HCT116 (cell line): ENCODE data around the gene RAP1GAP2. TPM values are rescaled to one million over a fixed set of nuclear protein-coding genes. Genes with fewer than 3 reads are reported as not detected.

Experiments
- ATAC-seq: fragments of 200-7000 bp; cut with Tn5 transposase; 2 replicates; pipeline ENCODE4 v1.9.1; 2020; ENCODE audit warnings: mild to moderate bottlenecking, moderate library complexity
- BruUV-seq: library from RNA; stranded (reverse); fragments of 400-500 nt; replicated peaks from 2 replicates; lab custom pipeline; 2021; lab: Mats Ljungman, UMichigan
- CTCF ChIA-PET: fragments of 300-600 bp; sonication (Branson Sonifier 250); formaldehyde crosslinking; loops from one replicate; lab custom pipeline; 2021; ENCODE audit warnings: antibody characterized with exemption; lab: Charles Lee
- POLR2A ChIA-PET: fragments of 300-600, 350-600 bp; sonication (Branson Sonifier 250); formaldehyde crosslinking; loops from one replicate; lab custom pipeline; 2021; ENCODE audit warnings: antibody characterized with exemption; lab: Charles Lee
- RAD21 ChIA-PET, 2 experiments: fragments of 300-600 bp; sonication (Branson Sonifier 250); formaldehyde crosslinking; loops; one replicate each; lab custom pipeline; 2023; ENCODE audit warnings: low total read pairs in 2 of 2; ENCODE audit not compliant: uncharacterized antibody in 2 of 2, unreplicated experiment in 2 of 2, low non-redundant PET in 1 of 2; lab: Charles Lee
- DNase-seq: peaks from one replicate; pipeline ENCODE4 v3.0.0-alpha.2; 2010; ENCODE audit warnings: low read depth, low spot score
- H2AFZ ChIP-seq: fragments of 200-600 bp; shearing (Covaris generic), sonication (generic); 2 replicates; pipeline ENCODE4 v1.6.1; 2017; ENCODE audit warnings: low read depth, mixed run types, mixed read lengths, antibody characterized with exemption, low read length; ENCODE audit not compliant: poor library complexity, severe bottlenecking
- H3K27ac ChIP-seq: 2 replicates; pipeline ENCODE4 v1.5.1; 2012; ENCODE audit warnings: low read depth, low read length
- H3K27me3 ChIP-seq: fragments of 200-600 bp; sonication (generic); 2 replicates; pipeline ENCODE4 v1.6.1; 2016; ENCODE audit warnings: mixed run types, low read length, mixed read lengths; ENCODE audit not compliant: insufficient read depth
- H3K36me3 ChIP-seq, 2 experiments: fragments of 200-500 bp in 1 of 2; fragments of 200-600 bp in 1 of 2; sonication (Bioruptor generic) in 1 of 2; sonication (generic) in 1 of 2; 2 replicates each; pipeline versions ENCODE4 v1.5.1 to v1.6.1; 2014 to 2016; ENCODE audit warnings: low read length in 2 of 2, inconsistent platforms in 1 of 2, mixed read lengths in 1 of 2, mixed run types in 1 of 2; ENCODE audit not compliant: insufficient read depth in 2 of 2, control insufficient read depth in 1 of 2
- H3K4me1 ChIP-seq, 2 experiments: fragments of 200-600 bp in 1 of 2; sonication (generic) in 1 of 2; 2 replicates each; pipeline versions ENCODE4 v1.5.1 to v1.6.1; 2012 to 2017; ENCODE audit warnings: low read length in 2 of 2, inconsistent platforms in 1 of 2, mild to moderate bottlenecking in 1 of 2, mixed read lengths in 1 of 2, mixed run types in 1 of 2, moderate library complexity in 1 of 2; ENCODE audit not compliant: insufficient read depth in 2 of 2, control insufficient read depth in 1 of 2
- H3K4me2 ChIP-seq: fragments of 200-600 bp; sonication (generic); 2 replicates; pipeline ENCODE4 v1.6.1; 2017; ENCODE audit warnings: mixed run types, low read length, mixed read lengths
- H3K4me3 ChIP-seq, 2 experiments: fragments of 200-600 bp in 1 of 2; sonication (generic) in 1 of 2; replicated peaks in 1 of 2; 2 replicates each; pipeline ENCODE4 v1.5.1; 2011 to 2016; ENCODE audit warnings: low read length in 2 of 2, control low read depth in 1 of 2, low read depth in 1 of 2, mild to moderate bottlenecking in 1 of 2, mixed read lengths in 1 of 2, mixed run types in 1 of 2
- H3K79me2 ChIP-seq: fragments of 200-600 bp; sonication (generic); 2 replicates; pipeline ENCODE4 v1.6.1; 2017; ENCODE audit warnings: mild to moderate bottlenecking, mixed run types, low read length, moderate library complexity, mixed read lengths; ENCODE audit not compliant: insufficient read depth
- H3K9ac ChIP-seq: fragments of 200-600 bp; sonication (generic); 2 replicates; pipeline ENCODE4 v1.6.1; 2016; ENCODE audit warnings: low read length, mixed read lengths
- H3K9me2 ChIP-seq: fragments of 200-600 bp; sonication (generic), shearing (Covaris generic); 2 replicates; pipeline ENCODE4 v1.6.1; 2017; ENCODE audit warnings: mixed run types, mild to moderate bottlenecking, moderate library complexity; ENCODE audit not compliant: insufficient read depth
- H3K9me3 ChIP-seq, 2 experiments: fragments of 200-500 bp in 1 of 2; fragments of 200-600 bp in 1 of 2; sonication (Bioruptor generic) in 1 of 2; sonication (generic) in 1 of 2; 2 replicates each; pipeline ENCODE4 v1.6.1; 2014 to 2017; ENCODE audit warnings: low read length in 2 of 2, mixed read lengths in 2 of 2, inconsistent platforms in 1 of 2, low read depth in 1 of 2, mild to moderate bottlenecking in 1 of 2, mixed run types in 1 of 2, moderate library complexity in 1 of 2; ENCODE audit not compliant: control insufficient read depth in 1 of 2, insufficient read depth in 1 of 2
- H4K20me1 ChIP-seq: fragments of 200-600 bp; sonication (generic), shearing (Covaris generic); 2 replicates; pipeline ENCODE4 v1.6.1; 2017; ENCODE audit warnings: mixed run types, mild to moderate bottlenecking, moderate library complexity; ENCODE audit not compliant: insufficient read depth
- CEBPB ChIP-seq: IDR thresholded peaks from 2 replicates; pipeline ENCODE4 v1.6.1; 2012; ENCODE audit warnings: low read depth
- EZH2phosphoT487 ChIP-seq: fragments of 200-600 bp; IDR thresholded peaks from 2 replicates; pipeline ENCODE4 v1.6.1; 2018; ENCODE audit warnings: antibody characterized with exemption, borderline replicate concordance
- JUND ChIP-seq: IDR thresholded peaks from 2 replicates; pipeline ENCODE4 v1.6.1; 2012
- MAX ChIP-seq: IDR thresholded peaks from 2 replicates; pipeline ENCODE4 v1.6.1; 2012
- POLR2AphosphoS5 ChIP-seq: IDR thresholded peaks from 2 replicates; pipeline ENCODE4 v1.6.1; 2011; ENCODE audit warnings: mild to moderate bottlenecking, low read depth, low read length, moderate library complexity
- RAD21 ChIP-seq: IDR thresholded peaks from 2 replicates; pipeline ENCODE4 v1.6.1; 2012; ENCODE audit warnings: low read depth, mild to moderate bottlenecking
- SP1 ChIP-seq: IDR thresholded peaks from 2 replicates; pipeline ENCODE4 v1.6.1; 2012; ENCODE audit warnings: low read depth
- SRF ChIP-seq: IDR thresholded peaks from 2 replicates; pipeline ENCODE4 v1.6.1; 2012; ENCODE audit warnings: low read depth
- YY1 ChIP-seq: IDR thresholded peaks from 2 replicates; pipeline ENCODE4 v1.6.1; 2011; ENCODE audit warnings: low read length, low read depth, moderate library complexity, mild to moderate bottlenecking; ENCODE audit not compliant: insufficient replicate concordance; ENCODE audit errors: extremely low read depth
- ZNF274 ChIP-seq: fragments of 200-500 bp; sonication (Bioruptor generic); IDR thresholded peaks from 2 replicates; pipeline ENCODE4 v1.6.1; 2014; ENCODE audit warnings: mild to moderate bottlenecking, low read depth, low read length, inconsistent platforms
- intact Hi-C: fragments of 100-400 bp; cut with micrococcal nuclease; formaldehyde crosslinking; loops from 2 replicates; pipeline ENCODE4 v1.10.0; 2022
- total RNA-seq: library from RNA; stranded (reverse); gene quantifications from one replicate; pipeline ENCODE4 v1.2.1, GENCODE V29; 2021; ENCODE audit not compliant: unreplicated experiment
- TF ChIP-seq, protein P1 (sequence below), 3 experiments: fragments of 200-600 bp in 1 of 3; sonication (generic) in 1 of 3; IDR thresholded peaks in 2 of 3; conservative IDR thresholded peaks in 1 of 3; 2 replicates each; pipeline ENCODE4 v1.5.1; 2012 to 2017; ENCODE audit warnings: low read depth in 2 of 3, low read length in 2 of 3, antibody characterized with exemption in 1 of 3, borderline replicate concordance in 1 of 3, control low read depth in 1 of 3, mild to moderate bottlenecking in 1 of 3, mixed read lengths in 1 of 3, mixed run types in 1 of 3, moderate library complexity in 1 of 3; ENCODE audit not compliant: insufficient read depth in 1 of 3
- TF ChIP-seq, protein P2 (sequence below): IDR thresholded peaks from 2 replicates; pipeline ENCODE4 v1.6.1; 2012; ENCODE audit warnings: low read depth

Gene RAP1GAP2
- total RNA-seq, 1 experiment from 2014 or later: 54.6 TPM

- ATAC-seq (no peak), DNase-seq (no peak)
- H3K4me3 ChIP-seq: no peak overlapping the region
- BruUV-seq: no TSS peak
- no peak for TF ChIP-seq POLR2AphosphoS5
- TF ChIP-seq YY1: no peak
- TF ChIP-seq CEBPB: no peak
- TF ChIP-seq, protein P1, sequence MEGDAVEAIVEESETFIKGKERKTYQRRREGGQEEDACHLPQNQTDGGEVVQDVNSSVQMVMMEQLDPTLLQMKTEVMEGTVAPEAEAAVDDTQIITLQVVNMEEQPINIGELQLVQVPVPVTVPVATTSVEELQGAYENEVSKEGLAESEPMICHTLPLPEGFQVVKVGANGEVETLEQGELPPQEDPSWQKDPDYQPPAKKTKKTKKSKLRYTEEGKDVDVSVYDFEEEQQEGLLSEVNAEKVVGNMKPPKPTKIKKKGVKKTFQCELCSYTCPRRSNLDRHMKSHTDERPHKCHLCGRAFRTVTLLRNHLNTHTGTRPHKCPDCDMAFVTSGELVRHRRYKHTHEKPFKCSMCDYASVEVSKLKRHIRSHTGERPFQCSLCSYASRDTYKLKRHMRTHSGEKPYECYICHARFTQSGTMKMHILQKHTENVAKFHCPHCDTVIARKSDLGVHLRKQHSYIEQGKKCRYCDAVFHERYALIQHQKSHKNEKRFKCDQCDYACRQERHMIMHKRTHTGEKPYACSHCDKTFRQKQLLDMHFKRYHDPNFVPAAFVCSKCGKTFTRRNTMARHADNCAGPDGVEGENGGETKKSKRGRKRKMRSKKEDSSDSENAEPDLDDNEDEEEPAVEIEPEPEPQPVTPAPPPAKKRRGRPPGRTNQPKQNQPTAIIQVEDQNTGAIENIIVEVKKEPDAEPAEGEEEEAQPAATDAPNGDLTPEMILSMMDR (IDR thresholded peaks at IDR 0.05 in 2 of 3, conservative IDR thresholded peaks at IDR 0.05 in 1 of 3; ENCODE audit: borderline replicate concordance in 1 of 3, insufficient read depth in 1 of 3, low read depth in 2 of 3, low read length in 2 of 3): no peak
- TF ChIP-seq RAD21: no peak
- no peak for TF ChIP-seq EZH2phosphoT487
- TF ChIP-seq, protein P2, sequence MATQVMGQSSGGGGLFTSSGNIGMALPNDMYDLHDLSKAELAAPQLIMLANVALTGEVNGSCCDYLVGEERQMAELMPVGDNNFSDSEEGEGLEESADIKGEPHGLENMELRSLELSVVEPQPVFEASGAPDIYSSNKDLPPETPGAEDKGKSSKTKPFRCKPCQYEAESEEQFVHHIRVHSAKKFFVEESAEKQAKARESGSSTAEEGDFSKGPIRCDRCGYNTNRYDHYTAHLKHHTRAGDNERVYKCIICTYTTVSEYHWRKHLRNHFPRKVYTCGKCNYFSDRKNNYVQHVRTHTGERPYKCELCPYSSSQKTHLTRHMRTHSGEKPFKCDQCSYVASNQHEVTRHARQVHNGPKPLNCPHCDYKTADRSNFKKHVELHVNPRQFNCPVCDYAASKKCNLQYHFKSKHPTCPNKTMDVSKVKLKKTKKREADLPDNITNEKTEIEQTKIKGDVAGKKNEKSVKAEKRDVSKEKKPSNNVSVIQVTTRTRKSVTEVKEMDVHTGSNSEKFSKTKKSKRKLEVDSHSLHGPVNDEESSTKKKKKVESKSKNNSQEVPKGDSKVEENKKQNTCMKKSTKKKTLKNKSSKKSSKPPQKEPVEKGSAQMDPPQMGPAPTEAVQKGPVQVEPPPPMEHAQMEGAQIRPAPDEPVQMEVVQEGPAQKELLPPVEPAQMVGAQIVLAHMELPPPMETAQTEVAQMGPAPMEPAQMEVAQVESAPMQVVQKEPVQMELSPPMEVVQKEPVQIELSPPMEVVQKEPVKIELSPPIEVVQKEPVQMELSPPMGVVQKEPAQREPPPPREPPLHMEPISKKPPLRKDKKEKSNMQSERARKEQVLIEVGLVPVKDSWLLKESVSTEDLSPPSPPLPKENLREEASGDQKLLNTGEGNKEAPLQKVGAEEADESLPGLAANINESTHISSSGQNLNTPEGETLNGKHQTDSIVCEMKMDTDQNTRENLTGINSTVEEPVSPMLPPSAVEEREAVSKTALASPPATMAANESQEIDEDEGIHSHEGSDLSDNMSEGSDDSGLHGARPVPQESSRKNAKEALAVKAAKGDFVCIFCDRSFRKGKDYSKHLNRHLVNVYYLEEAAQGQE: no peak
- no peak for TF ChIP-seq JUND
- TF ChIP-seq MAX: no peak
- TF ChIP-seq ZNF274: no peak
- TF ChIP-seq SP1: no peak
- TF ChIP-seq SRF: no peak
- H3K36me3 ChIP-seq: peaks cover 14 to 29% of the 10 kb centered on the region in 2 experiments; a peak in 1 of 4 replicates
- no peaks in the 10 kb centered on the region for H4K20me1 ChIP-seq
- no peak overlapping the region for H3K4me2 ChIP-seq
- peaks cover 8% of the 10 kb centered on the region; the same call in 1 of the 2 replicates for H3K79me2 ChIP-seq
- H2AFZ ChIP-seq: no peak overlapping the region
- no peak overlapping the region for H3K9ac ChIP-seq
- no peak overlapping the region for H3K27ac ChIP-seq
- ChIA-PET RAD21 (no interaction called here), CTCF (no interaction called here), POLR2A (no interaction called here)
- no peaks in the 10 kb centered on the region for H3K27me3 ChIP-seq
- intact Hi-C loops: no loop called here
- H3K9me2 ChIP-seq: no peaks in the 10 kb centered on the region
- no peaks in the 10 kb centered on the region for H3K9me3 ChIP-seq
- H3K4me1 ChIP-seq: peaks cover 10 to 23% of the 10 kb centered on the region in 2 experiments; a peak in 3 of 4 replicates
Observed at GRCh38 chr17:3006801-3007200, 210.6 kb downstream of the RAP1GAP2 start.
